GM12878 (cell line): ENCODE measurements around the gene MAML2. TPM values are rescaled to one million over a fixed set of nuclear protein-coding genes. Genes with fewer than 3 reads are reported as not detected.
A peak's percentile ranks its signal among the peaks of the same experiment; 100 is the strongest.

Source experiments
- ATAC-seq: fragments of 200-7000 bp; cut with Tn5 transposase; 3 replicates; pipeline ENCODE4 v1.9.1; 2020; ENCODE audit warnings: mild to moderate bottlenecking, moderate library complexity
- BruUV-seq: library from RNA; stranded (reverse); fragments of 400-500 nt; replicated peaks from 2 replicates; lab custom pipeline; 2021; lab: Mats Ljungman, UMichigan
- CTCF ChIA-PET: fragments of 300-600 bp; sonication (Branson Sonifier 250); formaldehyde crosslinking; extraction: SDS; loops from one replicate; lab custom pipeline; 2021; ENCODE audit warnings: inconsistent platforms; lab: Yijun Ruan, JAX
- POLR2A ChIA-PET: fragments of 350-600 bp; formaldehyde crosslinking; extraction: SDS; loops from one replicate; lab custom pipeline; 2021; ENCODE audit warnings: inconsistent platforms; lab: Charles Lee
- RAD21 ChIA-PET: fragments of 300-600 bp; sonication (Branson Sonifier 250); formaldehyde crosslinking; loops from one replicate; lab custom pipeline; 2023; ENCODE audit warnings: antibody characterized with exemption; ENCODE audit not compliant: unreplicated experiment; lab: Charles Lee
- SMC1A ChIA-PET: fragments of 300-600 bp; sonication (Branson Sonifier 250); formaldehyde crosslinking; loops from one replicate; lab custom pipeline; 2023; ENCODE audit not compliant: unreplicated experiment, uncharacterized antibody; lab: Charles Lee
- DNase-seq: peaks from one replicate; pipeline ENCODE4 v3.0.0-alpha.2; 2011; ENCODE audit warnings: low read depth, low spot score
- FAIRE-seq: peaks from 3 replicates; lab custom pipeline; 2011; peaks lifted over from hg19 to GRCh38; lab: Jason Lieb, UNC
- H2AFZ ChIP-seq: 2 replicates; pipeline ENCODE4 v1.6.0; 2011; ENCODE audit warnings: low read depth, low read length, control low read depth; ENCODE audit not compliant: control insufficient read depth
- H3K27ac ChIP-seq: 2 replicates; pipeline ENCODE4 v1.5.1; 2011; ENCODE audit warnings: control low read depth; ENCODE audit not compliant: control insufficient read depth, insufficient read depth
- H3K27me3 ChIP-seq, 2 experiments: replicated peaks in 1 of 2; 2 replicates each; pipeline versions ENCODE4 v1.6.0 to v1.6.1; 2011; ENCODE audit warnings: low read length in 1 of 2; ENCODE audit not compliant: control insufficient read depth in 2 of 2, insufficient read depth in 2 of 2
- H3K36me3 ChIP-seq, 2 experiments: 2 replicates each; pipeline ENCODE4 v1.5.1; 2011; ENCODE audit warnings: low read length in 1 of 2; ENCODE audit not compliant: control insufficient read depth in 2 of 2, insufficient read depth in 2 of 2
- H3K4me1 ChIP-seq: 2 replicates; pipeline ENCODE4 v1.6.1; 2011; ENCODE audit warnings: mild to moderate bottlenecking, low read length, moderate library complexity, mixed read lengths; ENCODE audit not compliant: control insufficient read depth, insufficient read depth
- H3K4me2 ChIP-seq: 2 replicates; pipeline ENCODE4 v1.6.0; 2011; ENCODE audit warnings: control low read depth; ENCODE audit not compliant: control insufficient read depth, insufficient read depth
- H3K4me3 ChIP-seq: fragments of 200-600 bp; sonication (generic); 2 replicates; pipeline ENCODE4 v1.5.1; 2016
- H3K79me2 ChIP-seq: 2 replicates; pipeline ENCODE4 v1.6.0; 2011; ENCODE audit warnings: low read length; ENCODE audit not compliant: control insufficient read depth, insufficient read depth
- H3K9ac ChIP-seq: 2 replicates; pipeline ENCODE4 v1.8.0; 2011; ENCODE audit warnings: low read length, control low read depth, mixed read lengths; ENCODE audit not compliant: control insufficient read depth, insufficient read depth
- H3K9me3 ChIP-seq: replicated peaks from 3 replicates; pipeline ENCODE4 v1.5.1; 2011; ENCODE audit warnings: mild to moderate bottlenecking, low read length; ENCODE audit not compliant: control insufficient read depth, insufficient read depth
- H4K20me1 ChIP-seq: 2 replicates; pipeline ENCODE4 v1.6.0; 2011; ENCODE audit not compliant: control insufficient read depth, insufficient read depth
- CEBPB ChIP-seq, 2 experiments: fragments of 150-350 bp in 1 of 2; IDR thresholded peaks; 2 replicates each; pipeline ENCODE4 v1.6.1; 2012 to 2014; ENCODE audit warnings: low read depth in 2 of 2, low read length in 2 of 2, borderline replicate concordance in 1 of 2, inconsistent platforms in 1 of 2
- DPF2 ChIP-seq: fragments of 450-650 bp; IDR thresholded peaks from 2 replicates; pipeline ENCODE4 v1.6.1; 2017; ENCODE audit warnings: mild to moderate bottlenecking
- ELK1 ChIP-seq: IDR thresholded peaks from 2 replicates; pipeline ENCODE4 v1.6.1; 2012; ENCODE audit warnings: low read depth, low read length, improper control_type of control experiment
- KAT2A ChIP-seq: conservative IDR thresholded peaks from 2 replicates; pipeline ENCODE4 v1.6.1; 2011; ENCODE audit warnings: low read depth, low read length; ENCODE audit not compliant: control insufficient read depth
- MEF2A ChIP-seq: IDR thresholded peaks from 2 replicates; pipeline ENCODE4 v1.6.1; 2011; ENCODE audit warnings: low read depth, mild to moderate bottlenecking, low read length, moderate library complexity; ENCODE audit not compliant: insufficient read depth
- SMC3 ChIP-seq: IDR thresholded peaks from 2 replicates; pipeline ENCODE4 v1.6.1; 2011; ENCODE audit warnings: low read length, improper control_type of control experiment, borderline replicate concordance
- SRF ChIP-seq, 2 experiments: IDR thresholded peaks; 2 replicates each; pipeline ENCODE4 v1.6.1; 2011; ENCODE audit warnings: low read depth in 2 of 2, low read length in 2 of 2, mild to moderate bottlenecking in 1 of 2, moderate library complexity in 1 of 2
- TARDBP ChIP-seq: IDR thresholded peaks from 2 replicates; pipeline ENCODE4 v1.6.1; 2016; ENCODE audit warnings: borderline replicate concordance
- YBX1 ChIP-seq: fragments of 450-650 bp; IDR thresholded peaks from 2 replicates; pipeline ENCODE4 v1.6.1; 2016; ENCODE audit warnings: antibody characterized with exemption
- ZNF24 ChIP-seq: fragments of 450-650 bp; IDR thresholded peaks from 2 replicates; pipeline ENCODE4 v1.6.1; 2017; ENCODE audit warnings: antibody characterized with exemption, mild to moderate bottlenecking
- ZNF592 ChIP-seq: fragments of 450-650 bp; IDR thresholded peaks from 2 replicates; pipeline ENCODE4 v1.6.1; 2017; ENCODE audit warnings: mild to moderate bottlenecking, moderate library complexity
- ZNF687 ChIP-seq: fragments of 450-650 bp; IDR thresholded peaks from 2 replicates; pipeline ENCODE4 v1.6.1; 2017; ENCODE audit warnings: mild to moderate bottlenecking, moderate library complexity
- WGBS: methylation state at CpG from one replicate; pipeline ENCODE4 v1.1.6; 2016; ENCODE audit warnings: low lambda C conversion rate; ENCODE audit not compliant: insufficient replicate concordance, insufficient coverage; ENCODE audit errors: missing lambda C conversion rate; 5-methylcytosine and 5-hydroxymethylcytosine counted together
- in situ Hi-C: fragments of 300-500 bp; cut with MboI; formaldehyde crosslinking; loops from 9 replicates; pipeline ENCODE4 v1.14.3; 2018; ENCODE audit warnings: mixed read lengths
- intact Hi-C: fragments of 100-400 bp; cut with micrococcal nuclease; formaldehyde crosslinking; loops from one replicate; pipeline ENCODE4 v1.14.2; 2022; ENCODE audit not compliant: unreplicated experiment
- polyA plus RNA-seq, 11 experiments: library from polyadenylated mRNA; depleted of rRNA in 4 of 11; unstranded in 6 of 11; stranded (reverse) in 5 of 11; fragments of >200 nt; fragmentation: Nextera tagmentation in 4 of 11; fragmentation: Illumina TruSeq in 1 of 11; extraction: Ambion mirVana in 4 of 11; extraction: Trizol in 1 of 11; gene quantifications; 1 replicate in 1 of 11; 2 replicates in 10 of 11; pipeline versions ENCODE4 v1.2.1 to v1.2.3, GENCODE V29; 2011 to 2016; ENCODE audit warnings: inconsistent platforms in 2 of 11, missing spikeins in 2 of 11, low read depth in 1 of 11
- total RNA-seq, 4 experiments: library from RNA; depleted of rRNA in 3 of 4; stranded (reverse); fragments of >200 nt in 3 of 4; fragmentation: Illumina TruSeq in 1 of 4; extraction: Trizol in 1 of 4; gene quantifications; 2 replicates each; pipeline versions ENCODE4 v1.2.1 to v1.2.3, GENCODE V29; 2013 to 2021

The MAML2 gene
- total and polyA plus RNA-seq, 10 of the 15 experiments (the other 5 are each of a cell fraction or from before 2014, with no cell fraction given) = 2.5 to 15.1 (median 12.0) TPM

- no TSS peak for BruUV-seq
- Histone ChIP-seq H3K27ac (peak overlapping the region; percentile 78), H3K9ac (peak overlapping the region; percentile 67), H3K4me1 (no peaks in the 10 kb centered on the region), H3K79me2 (peaks cover 52% of the 10 kb centered on the region), H3K9me3 (no peaks in the 10 kb centered on the region; the same call in 2 of the 3 replicates), H3K4me2 (peak overlapping the region; percentile 91), H3K36me3 (peaks cover 0 to under 1% of the 10 kb centered on the region in 2 experiments; a peak in 1 of 4 replicates), H3K4me3 (peak overlapping the region; percentile 90), H2AFZ (peak overlapping the region; percentile 46), H4K20me1 (no peaks in the 10 kb centered on the region), H3K27me3 (no peaks in the 10 kb centered on the region)
- SMC1A ChIA-PET = interaction anchor here (0.5 to 3.5 kb wide), 20 partner anchors 18 to 1229 kb away, joined by 3 to 46 read pairs (median 4); partner anchors contain the start of genes CEP57, FAM76B and MAML2
- RAD21 ChIA-PET = interaction anchor here (0.5 to 3.3 kb wide), 27 partner anchors 9 to 1234 kb away, joined by 3 to 71 read pairs (median 4); partner anchors contain the start of genes CEP57, FAM76B and MAML2
- CTCF ChIA-PET = interaction anchor here (0.6 to 3.5 kb wide), 14 partner anchors 9 to 683 kb away, joined by 3 to 52 read pairs (median 4); partner anchors contain the start of gene MAML2
- 2% methylated on average over 30 of the region's 30 CpGs for WGBS
- POLR2A ChIA-PET = interaction anchor here (0.6 to 3.3 kb wide), 18 partner anchors 14 to 600 kb away, joined by 3 to 43 read pairs (median 3); partner anchors contain the start of genes CEP57, FAM76B and MAML2
- in situ Hi-C loops (loop anchor here (5.0 kb wide), 1 partner anchor 597 kb away; the partner anchor contains the start of gene CEP57), intact Hi-C loops (loop anchor here (1.0 to 5.0 kb wide), 4 partner anchors 46 to 600 kb away; partner anchors contain the start of genes FAM76B and MAML2)
- DNase-seq (peak; percentile 19), ATAC-seq (peak; percentile 74), FAIRE-seq (no peak)
- no peak for TF ChIP-seq SMC3
- no peak for TF ChIP-seq KAT2A
- TF ChIP-seq DPF2 = no peak
- TF ChIP-seq CEBPB (IDR thresholded peaks at IDR 0.05; ENCODE audit: borderline replicate concordance in 1 of 2, low read depth in 2 of 2, low read length in 2 of 2) = no peak
- TF ChIP-seq ZNF24 = no peak
- no peak for TF ChIP-seq SRF (IDR thresholded peaks at IDR 0.05; ENCODE audit: low read depth in 2 of 2, low read length in 2 of 2)
- TF ChIP-seq MEF2A = no peak
- TF ChIP-seq ELK1 = no peak
- no peak for TF ChIP-seq ZNF687
- TF ChIP-seq TARDBP = peak; percentile 50; the same call in 1 of the 2 replicates
- no peak for TF ChIP-seq ZNF592
- TF ChIP-seq YBX1 = no peak
Measured at GRCh38 chr11:96388891-96389719, 46.1 kb upstream of the MAML2 start.
